HL-60 (cell line): ENCODE measurements around the gene TP53I3.

Source experiments
- DNase-seq, 2 experiments: peaks; one replicate each; pipeline ENCODE4 v3.0.0-alpha.2; 2010 to 2020; ENCODE audit warnings: low read depth in 1 of 2, low spot score in 1 of 2
- H3K27ac ChIP-seq: fragments of 250-450 bp; sonication (Bioruptor Pico); replicated peaks from 2 replicates; pipeline ENCODE4 v1.5.1; 2020; ENCODE audit warnings: mild to moderate bottlenecking, moderate library complexity
- H3K27me3 ChIP-seq: fragments of 250-450 bp; sonication (Bioruptor Pico); 2 replicates; pipeline ENCODE4 v1.5.1; 2021; ENCODE audit warnings: mild to moderate bottlenecking, moderate library complexity; ENCODE audit not compliant: insufficient read depth, poor library complexity, severe bottlenecking
- H3K4me3 ChIP-seq: replicated peaks from 2 replicates; pipeline ENCODE4 v1.5.1; 2011; ENCODE audit warnings: mild to moderate bottlenecking, control low read depth, low read length; ENCODE audit not compliant: insufficient read depth
- CTCF ChIP-seq: IDR thresholded peaks from one replicate; pipeline ENCODE4 v1.5.1; 2011; ENCODE audit warnings: low read length, control low read depth, inconsistent platforms; ENCODE audit not compliant: insufficient read depth
- GABPA ChIP-seq: IDR thresholded peaks from 2 replicates; pipeline ENCODE4 v1.6.1; 2012; ENCODE audit warnings: low read depth
- POLR2AphosphoS5 ChIP-seq: IDR thresholded peaks from 2 replicates; pipeline ENCODE4 v1.6.1; 2012; ENCODE audit warnings: low read depth
- REST ChIP-seq: IDR thresholded peaks from 2 replicates; pipeline ENCODE4 v1.6.1; 2012; ENCODE audit warnings: low read depth; ENCODE audit not compliant: insufficient replicate concordance
- SPI1 ChIP-seq: IDR thresholded peaks from 2 replicates; pipeline ENCODE4 v1.6.1; 2012; ENCODE audit warnings: low read depth, mild to moderate bottlenecking, borderline replicate concordance

TP53I3 gene

GRCh38 chr2:24123922-24124580, 39.4 kb upstream of the TP53I3 start:
- TF ChIP-seq CTCF (no peak), REST (no peak), SPI1 (no peak), GABPA (no peak)
- no peaks in the 10 kb centered on the region for H3K27me3 ChIP-seq
- no peak overlapping the region; the same call in 1 of the 2 replicates for H3K27ac ChIP-seq
- H3K4me3 ChIP-seq = peak overlapping the region; percentile 80
- no peak for DNase-seq

GRCh38 chr2:24123195-24123921, 38.7 kb upstream of the TP53I3 start, which contains the start of the genes FAM228B and PFN4:
TSS of gene FAM228B (plus strand) at chr2:24123469. CDS start at chr2:24124362, 893 bp downstream.
TSS of gene PFN4 (minus strand) at chr2:24123334. CDS start at chr2:24122535, 799 bp downstream.
- peak; percentile 49 to 87 for DNase-seq
- H3K27ac ChIP-seq = peak within 1 kb of the TSS; percentile 50
- peak within 1 kb of the TSS; percentile 80 for H3K4me3 ChIP-seq
- no peaks in the 10 kb centered on the region for H3K27me3 ChIP-seq
- TF ChIP-seq SPI1 (0 out of 2 replicates have a peak, but pooled peaks have one; percentile 20), REST (no peak), GABPA (no peak), CTCF (no peak), POLR2AphosphoS5 (peak; percentile 42; the same call in 1 of the 2 replicates)

- TF ChIP-seq GABPA (no peak), CTCF (no peak), POLR2AphosphoS5 (no peak), REST (no peak), SPI1 (no peak)
Measured at GRCh38 chr2:24122366-24123194, 37.9 kb upstream of the TP53I3 start.

More at GRCh38 chr2:24122366-24123194, 37.9 kb upstream of the TP53I3 start:
- Histone ChIP-seq H3K4me3 (peak overlapping the region; percentile 80), H3K27me3 (no peaks in the 10 kb centered on the region), H3K27ac (peak overlapping the region; percentile 50)
- DNase-seq = no peak
